Neural cell (in vitro differentiated cells): ENCODE data around the gene RIMS4. TPM values are rescaled to one million over a fixed set of nuclear protein-coding genes. Genes with fewer than 3 reads are reported as not detected.

Experiments used
- H2AFZ ChIP-seq: fragments of 200-600, 300-800 bp; sonication (generic), shearing (Covaris generic); 2 replicates; pipeline ENCODE4 v1.6.0; 2014; ENCODE audit warnings: low read depth, mild to moderate bottlenecking, antibody characterized with exemption, low read length, moderate library complexity
- H3F3A ChIP-seq: fragments of 200-600 bp; shearing (Covaris generic); 2 replicates; pipeline ENCODE4 v1.6.1; 2016; ENCODE audit warnings: mild to moderate bottlenecking, moderate library complexity, mixed read lengths, antibody characterized with exemption, low read length; ENCODE audit not compliant: insufficient read depth, poor library complexity, severe bottlenecking
- H3K27ac ChIP-seq: fragments of 200-600, 300-800 bp; sonication (generic), shearing (Covaris generic); 2 replicates; pipeline ENCODE4 v1.5.1; 2014; ENCODE audit warnings: mild to moderate bottlenecking, low read length, moderate library complexity
- H3K27me3 ChIP-seq: fragments of 300-800, 200-600 bp; sonication (generic), shearing (Covaris generic); 2 replicates; pipeline ENCODE4 v1.6.0; 2014; ENCODE audit warnings: mild to moderate bottlenecking, low read depth, low read length, moderate library complexity; ENCODE audit not compliant: insufficient read depth
- H3K36me3 ChIP-seq: fragments of 300-800, 200-600 bp; sonication (generic), shearing (Covaris generic); 2 replicates; pipeline ENCODE4 v1.5.1; 2014; ENCODE audit warnings: mild to moderate bottlenecking, antibody characterized with exemption, low read length, moderate library complexity; ENCODE audit not compliant: insufficient read depth
- H3K4me2 ChIP-seq: fragments of 300-800, 200-600 bp; sonication (generic), shearing (Covaris generic); 2 replicates; pipeline ENCODE4 v1.6.0; 2014; ENCODE audit warnings: mild to moderate bottlenecking, low read length
- H3K4me3 ChIP-seq: fragments of 300-800, 200-600 bp; sonication (generic), shearing (Covaris generic); 2 replicates; pipeline ENCODE4 v1.5.1; 2014; ENCODE audit warnings: mild to moderate bottlenecking, low read length, moderate library complexity
- H3K79me2 ChIP-seq: fragments of 200-600 bp; shearing (Covaris generic); replicated peaks from 2 replicates; pipeline ENCODE4 v1.6.0; 2014; ENCODE audit warnings: mild to moderate bottlenecking, low read length, moderate library complexity; ENCODE audit not compliant: insufficient read depth
- H3K9ac ChIP-seq: fragments of 300-800, 200-600 bp; sonication (generic), shearing (Covaris generic); 2 replicates; pipeline ENCODE4 v1.6.1; 2016; ENCODE audit warnings: mild to moderate bottlenecking, low read length, mixed read lengths
- H3K9me2 ChIP-seq: fragments of 200-600 bp; shearing (Covaris generic); 2 replicates; pipeline ENCODE4 v1.6.1; 2016; ENCODE audit warnings: mild to moderate bottlenecking, low read length, mixed read lengths; ENCODE audit not compliant: insufficient read depth
- H3K9me3 ChIP-seq: fragments of 200-600, 300-800 bp; sonication (generic), shearing (Covaris generic); 2 replicates; pipeline ENCODE4 v1.6.1; 2016; ENCODE audit warnings: mild to moderate bottlenecking, mixed run types, low read length, moderate library complexity, mixed read lengths
- H4K20me1 ChIP-seq: fragments of 200-600 bp; shearing (Covaris generic); 2 replicates; pipeline ENCODE4 v1.6.1; 2016; ENCODE audit warnings: mild to moderate bottlenecking, mixed run types; ENCODE audit not compliant: insufficient read depth
- CTCF ChIP-seq: fragments of 450-650 bp; IDR thresholded peaks from 2 replicates; pipeline ENCODE4 v1.5.1; 2014; ENCODE audit warnings: antibody characterized with exemption, mild to moderate bottlenecking, moderate library complexity; ENCODE audit not compliant: poor library complexity, severe bottlenecking
- EP300 ChIP-seq: fragments of 450-650 bp; conservative IDR thresholded peaks from 2 replicates; pipeline ENCODE4 v1.6.1; 2014; ENCODE audit warnings: antibody characterized with exemption, mild to moderate bottlenecking, moderate library complexity; ENCODE audit not compliant: poor library complexity, severe bottlenecking
- EZH2 ChIP-seq: fragments of 200-600, 300-800 bp; shearing (Covaris generic), sonication (generic); IDR thresholded peaks from 2 replicates; pipeline ENCODE4 v1.6.1; 2014; ENCODE audit warnings: antibody characterized with exemption, low read length, borderline replicate concordance, mild to moderate bottlenecking; ENCODE audit not compliant: insufficient read depth, poor library complexity, severe bottlenecking
- MXI1 ChIP-seq: fragments of 450-650 bp; conservative IDR thresholded peaks from 2 replicates; pipeline ENCODE4 v1.6.1; 2014; ENCODE audit warnings: antibody characterized with exemption, mild to moderate bottlenecking; ENCODE audit not compliant: poor library complexity, severe bottlenecking
- POLR2AphosphoS5 ChIP-seq: IDR thresholded peaks from 2 replicates; pipeline ENCODE4 v1.6.1; 2012
- RAD21 ChIP-seq: fragments of 450-650 bp; conservative IDR thresholded peaks from 2 replicates; pipeline ENCODE4 v1.6.1; 2014; ENCODE audit warnings: antibody characterized with exemption, mild to moderate bottlenecking, moderate library complexity
- REST ChIP-seq: IDR thresholded peaks from 2 replicates; pipeline ENCODE4 v1.6.1; 2012; ENCODE audit warnings: borderline replicate concordance
- SMC3 ChIP-seq: fragments of 450-650 bp; conservative IDR thresholded peaks from 2 replicates; pipeline ENCODE4 v1.6.1; 2014; ENCODE audit warnings: antibody characterized with exemption, mild to moderate bottlenecking, moderate library complexity; ENCODE audit not compliant: poor library complexity
- TAF1 ChIP-seq: IDR thresholded peaks from 2 replicates; pipeline ENCODE4 v1.6.1; 2012; ENCODE audit warnings: low read depth
- polyA plus RNA-seq: library from polyadenylated mRNA; depleted of rRNA; stranded (reverse); fragments of >200 nt; gene quantifications from 2 replicates; pipeline ENCODE4 v1.2.3, GENCODE V29; 2014

The RIMS4 gene
- polyA plus RNA-seq, 1 donor from 2014 or later: 40.6 TPM

GRCh38 chr20:44811150-44811685 lies 872 bp upstream of the RIMS4 start:
- H3K4me3 ChIP-seq: peak overlapping the region; percentile 76
- H3K9me2 ChIP-seq: no peaks in the 10 kb centered on the region
- peak overlapping the region; percentile 82 for H3K9ac ChIP-seq
- peaks cover 8% of the 10 kb centered on the region for H3K27me3 ChIP-seq
- H3F3A ChIP-seq: no peaks in the 10 kb centered on the region
- H4K20me1 ChIP-seq: no peaks in the 10 kb centered on the region
- TF ChIP-seq SMC3 (no peak), MXI1 (no peak), EP300 (no peak), RAD21 (no peak), REST (no peak), CTCF (no peak), EZH2 (no peak), TAF1 (no peak)
- H3K9me3 ChIP-seq: no peaks in the 10 kb centered on the region
- H3K36me3 ChIP-seq: no peaks in the 10 kb centered on the region
- H2AFZ ChIP-seq: peak overlapping the region; percentile 83
- H3K4me2 ChIP-seq: peak overlapping the region; percentile 73
- H3K79me2 ChIP-seq: peaks cover 15% of the 10 kb centered on the region
- H3K27ac ChIP-seq: peak overlapping the region; percentile 49

DNA sequence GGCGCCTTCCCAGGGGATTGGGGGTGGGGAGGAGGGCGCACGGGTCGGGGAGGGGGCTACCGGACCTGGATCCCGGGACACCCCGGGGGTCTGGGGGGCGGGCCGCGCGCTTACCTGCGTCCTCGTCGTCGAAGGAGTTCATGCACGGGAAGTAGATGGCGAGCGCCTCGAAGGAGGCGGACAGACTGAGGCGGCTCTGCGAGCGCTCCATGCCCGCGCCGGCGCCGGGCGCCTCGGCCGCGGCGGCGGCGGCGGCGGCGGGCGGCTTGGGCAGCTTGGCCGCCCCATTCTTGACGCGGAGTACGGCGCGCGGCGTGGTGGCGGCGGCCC lies 320 bp downstream of the RIMS4 start:
- Histone ChIP-seq H3K4me3 (peak overlapping the region; percentile 91), H2AFZ (peak overlapping the region; percentile 38), H3K27ac (no peak overlapping the region), H3K9ac (peak overlapping the region; percentile 77), H3K9me3 (no peaks in the 10 kb centered on the region), H4K20me1 (no peaks in the 10 kb centered on the region), H3F3A (no peaks in the 10 kb centered on the region), H3K9me2 (no peaks in the 10 kb centered on the region), H3K4me2 (peak overlapping the region; percentile 69), H3K36me3 (no peaks in the 10 kb centered on the region), H3K27me3 (peaks cover 8% of the 10 kb centered on the region), H3K79me2 (peaks cover 22% of the 10 kb centered on the region)
- TF ChIP-seq EP300 (no peak), RAD21 (no peak), POLR2AphosphoS5 (no peak), TAF1 (no peak), REST (no peak), EZH2 (no peak), SMC3 (no peak), MXI1 (no peak), CTCF (no peak)
